SIG-M5 treated with dmso at 0.1 percent for 504 hours (cell line): ENCODE results near the gene ADAMTS3.
A peak's percentile ranks its signal among the peaks of the same experiment; 100 is the strongest.
"Not testable (repeated sequence)": the region's sequence is repeated elsewhere in the genome, so short reads cannot be mapped to it uniquely, and the experiment has no call there.

Source experiments
- DNase-seq: peaks from one replicate; lab custom pipeline; 2025; ENCODE audit not compliant: unreplicated experiment; lab: John Stamatoyannopoulos, UW

Gene ADAMTS3

GRCh38 chr4:72553540-72554337 lies 15.3 kb downstream of the ADAMTS3 start:
- no peak for DNase-seq

- no peak for DNase-seq
Observed at GRCh38 chr4:72552447-72552846, 16.6 kb downstream of the ADAMTS3 start.

GRCh38 chr4:72546456-72546855 lies 22.6 kb downstream of the ADAMTS3 start:
- DNase-seq, result no peak

- DNase-seq, result not testable (repeated sequence)
Observed at GRCh38 chr4:72540694-72541093, 28.3 kb downstream of the ADAMTS3 start.

- DNase-seq, result no peak
Observed at GRCh38 chr4:72538006-72538405, 31.0 kb downstream of the ADAMTS3 start.

- no peak for DNase-seq
Observed at GRCh38 chr4:72536443-72536842, 32.6 kb downstream of the ADAMTS3 start.

GRCh38 chr4:72531768-72532290 lies 37.2 kb downstream of the ADAMTS3 start:
- DNase-seq, result no peak

- no peak for DNase-seq
Observed at GRCh38 chr4:72531322-72531721, 37.7 kb downstream of the ADAMTS3 start.

GRCh38 chr4:72529148-72529822 lies 39.7 kb downstream of the ADAMTS3 start:
- no peak for DNase-seq

GRCh38 chr4:72527038-72527646 lies 41.9 kb downstream of the ADAMTS3 start:
- no peak for DNase-seq

GRCh38 chr4:72525938-72526337 lies 43.1 kb downstream of the ADAMTS3 start:
- DNase-seq, result no peak

- no peak for DNase-seq
Observed at GRCh38 chr4:72522440-72522839, 46.6 kb downstream of the ADAMTS3 start.

- DNase-seq, result no peak
Observed at GRCh38 chr4:72513227-72513626, 55.8 kb downstream of the ADAMTS3 start.

GRCh38 chr4:72507860-72508419 lies 61.1 kb downstream of the ADAMTS3 start:
- DNase-seq, result no peak

- DNase-seq, result no peak
Observed at GRCh38 chr4:72507167-72507566, 61.9 kb downstream of the ADAMTS3 start.

- peak; percentile 49 for DNase-seq
Observed at GRCh38 chr4:72505314-72505744, 63.7 kb downstream of the ADAMTS3 start.

- DNase-seq, result no peak
Observed at GRCh38 chr4:72500214-72500613, 68.8 kb downstream of the ADAMTS3 start.

GRCh38 chr4:72496119-72496518 lies 72.9 kb downstream of the ADAMTS3 start:
- no peak for DNase-seq

GRCh38 chr4:72494156-72494555 lies 74.9 kb downstream of the ADAMTS3 start:
- no peak for DNase-seq

- DNase-seq, result no peak
Observed at GRCh38 chr4:72489267-72489666, 79.8 kb downstream of the ADAMTS3 start.

GRCh38 chr4:72486991-72487390 lies 82.0 kb downstream of the ADAMTS3 start:
- no peak for DNase-seq
